Middle frontal gyrus (tissue), 1 donor: ENCODE data around the gene UNG.

ENCODE experiments used
- DNase-seq: peaks from one replicate; pipeline ENCODE4 v3.0.0-alpha.2; 2015; ENCODE audit warnings: low spot score; ENCODE audit errors: extremely low spot score

UNG gene

GRCh38 chr12:109154451-109155438, 57.3 kb downstream of the UNG start:
- peak; percentile 54 for DNase-seq

GRCh38 chr12:109156036-109156435, 58.6 kb downstream of the UNG start:
- no peak for DNase-seq

GRCh38 chr12:109156586-109156985, 59.2 kb downstream of the UNG start:
- DNase-seq = no peak

- DNase-seq = no peak
These were observed 60.6 kb downstream of the UNG start for GRCh38 chr12:109157986-109158385.

- no peak for DNase-seq
These were observed 63.0 kb downstream of the UNG start for GRCh38 chr12:109160433-109160832.
